Spleen (tissue), 7 donors: Measurements from ENCODE around the gene SNX5.

ENCODE experiments used
- POLR2A ChIP-seq, 3 donors: fragments of 450-650 bp; IDR thresholded peaks; one replicate each; pipeline ENCODE4 v1.5.1; 2017; ENCODE audit warnings: antibody characterized with exemption in 3 of 3, mild to moderate bottlenecking in 1 of 3
- POLR2AphosphoS5 ChIP-seq, 3 donors: sonication (generic); formaldehyde crosslinking; IDR thresholded peaks; one replicate each; pipeline ENCODE4 v1.5.1; 2017; ENCODE audit warnings: antibody characterized with exemption in 3 of 3
- TF ChIP-seq, protein P1 (sequence below), 11 experiments: fragments of 200-600 bp in 7 of 11; fragments of 450-650 bp in 4 of 11; sonication (generic) in 4 of 11; IDR thresholded peaks in 8 of 11; conservative IDR thresholded peaks in 3 of 11; 1 replicate in 7 of 11; 2 replicates in 4 of 11; pipeline versions ENCODE4 v1.4.0 to v1.8.0; 2016 to 2021; ENCODE audit warnings: antibody characterized with exemption in 11 of 11, inconsistent platforms in 4 of 11, mild to moderate bottlenecking in 1 of 11
- donor health status: DM: no; HTN: no; CAD: no; lungs with moderate emphysema.
- donor health status: DM: no; HTN: no; CAD: no.
- donor health status: DM: no; HTN: no; CAD: no.

GRCh38 chr20:17933711-17934110 lies 34.9 kb downstream of the SNX5 start:
- TF ChIP-seq, protein P1, sequence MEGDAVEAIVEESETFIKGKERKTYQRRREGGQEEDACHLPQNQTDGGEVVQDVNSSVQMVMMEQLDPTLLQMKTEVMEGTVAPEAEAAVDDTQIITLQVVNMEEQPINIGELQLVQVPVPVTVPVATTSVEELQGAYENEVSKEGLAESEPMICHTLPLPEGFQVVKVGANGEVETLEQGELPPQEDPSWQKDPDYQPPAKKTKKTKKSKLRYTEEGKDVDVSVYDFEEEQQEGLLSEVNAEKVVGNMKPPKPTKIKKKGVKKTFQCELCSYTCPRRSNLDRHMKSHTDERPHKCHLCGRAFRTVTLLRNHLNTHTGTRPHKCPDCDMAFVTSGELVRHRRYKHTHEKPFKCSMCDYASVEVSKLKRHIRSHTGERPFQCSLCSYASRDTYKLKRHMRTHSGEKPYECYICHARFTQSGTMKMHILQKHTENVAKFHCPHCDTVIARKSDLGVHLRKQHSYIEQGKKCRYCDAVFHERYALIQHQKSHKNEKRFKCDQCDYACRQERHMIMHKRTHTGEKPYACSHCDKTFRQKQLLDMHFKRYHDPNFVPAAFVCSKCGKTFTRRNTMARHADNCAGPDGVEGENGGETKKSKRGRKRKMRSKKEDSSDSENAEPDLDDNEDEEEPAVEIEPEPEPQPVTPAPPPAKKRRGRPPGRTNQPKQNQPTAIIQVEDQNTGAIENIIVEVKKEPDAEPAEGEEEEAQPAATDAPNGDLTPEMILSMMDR (IDR thresholded peaks at IDR 0.05 in 8 of 11, conservative IDR thresholded peaks at IDR 0.05 in 3 of 11), result no peak
- TF ChIP-seq POLR2A (IDR thresholded peaks at IDR 0.05) (no peak), POLR2AphosphoS5 (IDR thresholded peaks at IDR 0.05) (no peak)
